Measurements from ENCODE around the gene RRBP1. TPM values are rescaled to one million over a fixed set of nuclear protein-coding genes. Genes with fewer than 3 reads are reported as not detected.
"Not testable (repeated sequence)": the region's sequence is repeated elsewhere in the genome, so short reads cannot be mapped to it uniquely, and the experiment has no call there.

The RRBP1 gene
- total RNA-seq, 4 donors from 2014 or later, result 33.7 to 57.7 (median 43.2) TPM

DNA sequence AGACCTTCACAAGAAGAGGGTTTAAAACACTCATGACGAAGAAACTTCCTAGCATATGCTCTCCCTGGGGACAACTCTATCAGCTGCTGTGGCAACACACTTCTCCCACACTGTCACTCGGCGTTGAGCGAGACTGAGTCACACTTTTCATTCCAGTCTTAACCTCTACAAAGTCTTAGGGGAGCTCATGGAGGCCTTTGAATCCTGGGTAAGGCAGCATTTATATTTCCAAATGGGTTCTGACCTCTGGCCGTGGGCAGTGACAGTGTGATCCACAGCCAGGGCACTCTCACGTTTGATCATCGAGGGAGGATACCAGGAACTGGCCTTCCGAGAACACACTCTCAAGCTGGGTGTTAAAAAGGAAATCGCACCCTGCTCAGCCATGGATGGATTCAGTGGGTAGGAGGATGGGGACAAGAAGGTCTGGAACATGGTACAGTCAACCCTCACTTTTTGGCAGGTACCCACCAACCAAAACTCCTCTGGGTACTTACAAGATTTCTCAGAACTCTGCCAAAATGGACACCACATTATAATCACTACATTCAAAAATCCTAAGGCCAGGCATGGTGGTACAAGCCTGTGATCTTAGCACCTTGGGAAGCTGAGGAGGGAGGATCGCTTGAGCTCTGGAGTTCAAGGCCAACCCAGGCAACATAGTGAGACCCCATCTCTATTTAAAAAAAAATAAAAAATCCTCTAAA, 19.6 kb downstream of the RRBP1 start:
- 59 to 70% methylated on average over 10 of the region's 10 CpGs for WGBS, 2 donors
- peak in 1 of 2 donors; percentile 76 for DNase-seq (ENCODE audit: low spot score in 2 of 2)
- no peak overlapping the region for H3K4me3 ChIP-seq (ENCODE audit: low read depth, poor library complexity, severe bottlenecking)
- intact Hi-C loops (cut with DNase I; ENCODE audit: low total_unique reads), result no loop called here
- TF ChIP-seq, protein P1, sequence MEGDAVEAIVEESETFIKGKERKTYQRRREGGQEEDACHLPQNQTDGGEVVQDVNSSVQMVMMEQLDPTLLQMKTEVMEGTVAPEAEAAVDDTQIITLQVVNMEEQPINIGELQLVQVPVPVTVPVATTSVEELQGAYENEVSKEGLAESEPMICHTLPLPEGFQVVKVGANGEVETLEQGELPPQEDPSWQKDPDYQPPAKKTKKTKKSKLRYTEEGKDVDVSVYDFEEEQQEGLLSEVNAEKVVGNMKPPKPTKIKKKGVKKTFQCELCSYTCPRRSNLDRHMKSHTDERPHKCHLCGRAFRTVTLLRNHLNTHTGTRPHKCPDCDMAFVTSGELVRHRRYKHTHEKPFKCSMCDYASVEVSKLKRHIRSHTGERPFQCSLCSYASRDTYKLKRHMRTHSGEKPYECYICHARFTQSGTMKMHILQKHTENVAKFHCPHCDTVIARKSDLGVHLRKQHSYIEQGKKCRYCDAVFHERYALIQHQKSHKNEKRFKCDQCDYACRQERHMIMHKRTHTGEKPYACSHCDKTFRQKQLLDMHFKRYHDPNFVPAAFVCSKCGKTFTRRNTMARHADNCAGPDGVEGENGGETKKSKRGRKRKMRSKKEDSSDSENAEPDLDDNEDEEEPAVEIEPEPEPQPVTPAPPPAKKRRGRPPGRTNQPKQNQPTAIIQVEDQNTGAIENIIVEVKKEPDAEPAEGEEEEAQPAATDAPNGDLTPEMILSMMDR (IDR thresholded peaks at IDR 0.05), result no peak
- TF ChIP-seq POLR2A (IDR thresholded peaks at IDR 0.05), result no peak

DNA sequence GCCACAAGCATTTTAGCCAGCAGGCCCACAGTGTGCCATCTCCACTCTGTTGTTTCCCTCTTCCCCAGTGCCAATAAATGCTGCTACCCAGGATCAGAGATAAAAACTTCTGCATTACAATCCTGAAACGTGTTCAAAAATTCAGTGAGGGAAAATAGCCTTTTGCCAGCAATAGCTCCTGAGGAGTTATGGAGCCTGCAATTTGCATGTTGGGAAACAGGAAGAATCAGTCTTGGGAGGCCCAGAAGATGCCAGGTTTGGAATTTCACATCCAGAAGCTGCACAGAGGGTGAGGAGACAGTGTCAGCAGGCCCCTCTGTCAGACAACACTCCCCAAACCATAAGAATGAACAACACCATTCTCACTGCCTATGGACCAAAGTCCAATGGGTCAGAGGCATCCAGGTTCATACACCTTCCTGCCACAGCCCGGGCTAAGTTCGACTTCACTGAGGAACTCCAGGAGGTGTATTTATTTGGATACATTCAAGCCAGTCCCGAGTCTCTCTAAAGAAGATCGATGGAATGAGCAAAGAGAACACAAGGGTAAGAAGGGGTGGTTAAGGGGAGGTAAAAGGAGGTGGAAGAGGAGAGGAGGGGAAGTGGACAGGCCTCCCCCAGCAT, 20.8 kb downstream of the RRBP1 start:
- H3K4me3 ChIP-seq (ENCODE audit: low read depth, poor library complexity, severe bottlenecking), result no peak overlapping the region
- intact Hi-C loops (cut with DNase I; ENCODE audit: low total_unique reads), result no loop called here
- TF ChIP-seq, protein P1 (IDR thresholded peaks at IDR 0.05), result no peak
- TF ChIP-seq POLR2A (IDR thresholded peaks at IDR 0.05), result no peak
- 62 to 65% methylated on average over 5 of the region's 5 CpGs for WGBS, 2 donors
- DNase-seq (ENCODE audit: low spot score in 2 of 2), result no peak

DNA sequence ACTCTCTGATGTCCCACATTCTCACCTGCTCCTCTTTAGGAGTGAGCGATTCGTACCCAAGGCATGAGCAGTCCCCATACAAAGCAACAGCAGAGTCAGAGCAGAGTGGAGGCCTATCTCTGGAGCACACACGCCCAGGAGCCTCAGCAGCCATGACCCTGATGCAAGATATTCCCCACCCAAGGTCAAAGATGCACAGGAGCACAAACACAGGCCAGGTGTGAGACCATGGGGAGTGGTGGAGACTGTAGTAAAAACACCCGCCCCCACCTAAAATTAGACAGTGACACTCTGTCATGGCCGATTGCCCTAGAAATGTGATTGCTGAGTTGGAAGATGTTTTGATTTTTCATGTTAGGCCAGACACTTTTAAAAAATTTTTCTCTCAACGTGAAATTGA, 21.4 kb downstream of the RRBP1 start:
- no peak for TF ChIP-seq POLR2A (IDR thresholded peaks at IDR 0.05)
- TF ChIP-seq, protein P1 (IDR thresholded peaks at IDR 0.05), result no peak
- intact Hi-C loops (cut with DNase I; ENCODE audit: low total_unique reads), result no loop called here
- WGBS, 2 donors, result 68 to 69% methylated on average over 6 of the region's 6 CpGs
- H3K4me3 ChIP-seq (ENCODE audit: low read depth, poor library complexity, severe bottlenecking), result no peak overlapping the region
- peak in 1 of 2 donors; percentile 75 for DNase-seq (ENCODE audit: low spot score in 2 of 2)

GRCh38 chr20:17659801-17660200, 22.2 kb downstream of the RRBP1 start:
- H3K4me3 ChIP-seq (ENCODE audit: low read depth, poor library complexity, severe bottlenecking), result no peak overlapping the region
- no peak for DNase-seq (ENCODE audit: low spot score in 2 of 2)
- intact Hi-C loops (cut with DNase I; ENCODE audit: low total_unique reads), result no loop called here
- WGBS, 2 donors, result 97 to 99% methylated on average over 5 of the region's 5 CpGs
- TF ChIP-seq POLR2A (IDR thresholded peaks at IDR 0.05), result no peak
- TF ChIP-seq, protein P1 (IDR thresholded peaks at IDR 0.05), result no peak

DNA sequence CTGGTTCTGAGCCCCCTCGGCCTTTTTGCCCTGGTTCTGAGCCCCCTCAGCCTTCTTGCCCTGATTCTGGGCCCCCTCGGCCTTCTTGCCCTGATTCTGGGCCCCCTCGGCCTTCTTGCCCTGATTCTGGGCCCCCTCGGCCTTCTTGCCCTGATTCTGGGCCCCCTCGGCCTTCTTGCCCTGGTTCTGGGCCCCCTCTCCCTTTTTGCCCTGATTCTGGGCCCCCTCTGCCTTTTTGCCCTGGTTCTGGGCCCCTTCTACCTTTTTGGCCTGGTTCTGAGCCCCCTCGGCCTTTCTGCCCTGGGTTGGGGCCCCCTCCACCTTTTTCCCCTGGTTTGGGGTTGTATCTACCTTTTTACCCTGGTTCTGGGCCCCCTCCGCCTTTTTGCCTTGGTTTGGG, 22.7 kb downstream of the RRBP1 start:
- WGBS, 2 donors, result 96 to 100% methylated on average over 7 of the region's 7 CpGs
- H3K4me3 ChIP-seq (ENCODE audit: low read depth, poor library complexity, severe bottlenecking); DNase-seq (ENCODE audit: low spot score in 2 of 2); intact Hi-C loops (cut with DNase I; ENCODE audit: low total_unique reads): not testable (repeated sequence)

GRCh38 chr20:17658648-17658993, 23.4 kb downstream of the RRBP1 start:
- intact Hi-C loops (cut with DNase I; ENCODE audit: low total_unique reads), result no loop called here
- no peak overlapping the region for H3K4me3 ChIP-seq (ENCODE audit: low read depth, poor library complexity, severe bottlenecking)
- no peak for DNase-seq (ENCODE audit: low spot score in 2 of 2)
- WGBS, 2 donors, result 95 to 100% methylated on average over 2 of the region's 2 CpGs
- TF ChIP-seq POLR2A (IDR thresholded peaks at IDR 0.05), result no peak
- TF ChIP-seq, protein P1 (IDR thresholded peaks at IDR 0.05), result no peak

Data from lower leg skin (tissue), 4 donors.